Muscle of leg (tissue), 11 donors: ENCODE results near the gene CXCL14. TPM values are rescaled to one million over a fixed set of nuclear protein-coding genes. Genes with fewer than 3 reads are reported as not detected.

Source experiments
- DNase-seq: peaks from one replicate; pipeline ENCODE4 v3.0.0; 2013
- H3K27ac ChIP-seq: one replicate; pipeline ENCODE4 v1.5.1; 2013; ENCODE audit warnings: mild to moderate bottlenecking, low read length, control low read depth
- H3K27me3 ChIP-seq: one replicate; pipeline ENCODE4 v1.6.1; 2013; ENCODE audit warnings: low read length; ENCODE audit not compliant: control insufficient read depth, insufficient read depth
- H3K36me3 ChIP-seq: one replicate; pipeline ENCODE4 v1.6.1; 2013; ENCODE audit warnings: low read length; ENCODE audit not compliant: control insufficient read depth, insufficient read depth
- H3K4me1 ChIP-seq: one replicate; pipeline ENCODE4 v1.6.1; 2013; ENCODE audit warnings: low read length; ENCODE audit not compliant: control insufficient read depth, insufficient read depth
- H3K4me3 ChIP-seq: one replicate; pipeline ENCODE4 v1.5.1; 2013; ENCODE audit warnings: low read length, control low read depth
- H3K9me3 ChIP-seq: replicated peaks from 2 replicates; pipeline ENCODE4 v1.6.1; 2013; ENCODE audit warnings: low read depth, low read length; ENCODE audit not compliant: control insufficient read depth
- WGBS: methylation state at CpG from one replicate; pipeline ENCODE4 v1.1.5; 2013; ENCODE audit warnings: missing lambda C conversion rate; ENCODE audit not compliant: insufficient coverage; 5-methylcytosine and 5-hydroxymethylcytosine counted together
- polyA plus RNA-seq, 8 donors: library from polyadenylated mRNA; unstranded; fragments of 120-200 nt; gene quantifications; one replicate each; pipeline versions ENCODE4 v1.2.1 to v1.2.3, GENCODE V29; 2013; ENCODE audit warnings: inconsistent platforms in 1 of 8, low replicate concordance in 1 of 8; ENCODE audit not compliant: insufficient read length in 8 of 8, insufficient read depth in 1 of 8
- total RNA-seq: library from RNA; stranded (reverse); fragments of 120-200 nt; gene quantifications from one replicate; pipeline ENCODE4 v1.2.4, GENCODE V29; 2013

Gene CXCL14
- total and polyA plus RNA-seq, 9 donors, result 21.3 to 155 (median 31.1) TPM

GRCh38 chr5:135609981-135610380, 31.2 kb upstream of the CXCL14 start:
- no peaks in the 10 kb centered on the region for H3K4me1 ChIP-seq
- H3K27me3 ChIP-seq, result peaks cover 2% of the 10 kb centered on the region
- no peaks in the 10 kb centered on the region for H3K9me3 ChIP-seq
- no peak overlapping the region for H3K4me3 ChIP-seq
- DNase-seq, result no peak
- H3K36me3 ChIP-seq, result no peaks in the 10 kb centered on the region
- H3K27ac ChIP-seq, result no peak overlapping the region
- WGBS, result no CpG with 5 or more reads among the region's 4 CpGs

GRCh38 chr5:135608761-135609443, 30.1 kb upstream of the CXCL14 start:
- Histone ChIP-seq H3K4me3 (no peak overlapping the region), H3K4me1 (no peaks in the 10 kb centered on the region), H3K9me3 (no peaks in the 10 kb centered on the region), H3K36me3 (no peaks in the 10 kb centered on the region), H3K27ac (no peak overlapping the region), H3K27me3 (peaks cover 2% of the 10 kb centered on the region)
- WGBS, result 75% methylated on average over 2 of the region's 4 CpGs
- DNase-seq, result no peak

- DNase-seq, result no peak
- Histone ChIP-seq H3K4me3 (no peak overlapping the region), H3K4me1 (peaks cover 2% of the 10 kb centered on the region), H3K9me3 (no peaks in the 10 kb centered on the region), H3K27me3 (peaks cover 2% of the 10 kb centered on the region), H3K36me3 (no peaks in the 10 kb centered on the region), H3K27ac (no peak overlapping the region)
- 89% methylated on average over 2 of the region's 4 CpGs for WGBS
These were observed 29.6 kb upstream of the CXCL14 start for GRCh38 chr5:135608361-135608760.

- peaks cover 9% of the 10 kb centered on the region for H3K4me1 ChIP-seq
- no peaks in the 10 kb centered on the region for H3K9me3 ChIP-seq
- no peaks in the 10 kb centered on the region for H3K36me3 ChIP-seq
- H3K4me3 ChIP-seq, result no peak overlapping the region
- H3K27me3 ChIP-seq, result peaks cover 2% of the 10 kb centered on the region
- no peak for DNase-seq
- H3K27ac ChIP-seq, result no peak overlapping the region
- 86% methylated on average over 1 of the region's 2 CpGs for WGBS
These were observed 27.6 kb upstream of the CXCL14 start for GRCh38 chr5:135606431-135606830.

GRCh38 chr5:135605221-135605620, 26.4 kb upstream of the CXCL14 start:
- no peak overlapping the region for H3K27ac ChIP-seq
- WGBS, result 93% methylated on average over 2 of the region's 2 CpGs
- no peak overlapping the region for H3K4me3 ChIP-seq

GRCh38 chr5:135604056-135604455, 25.3 kb upstream of the CXCL14 start:
- no peaks in the 10 kb centered on the region for H3K36me3 ChIP-seq
- no peak overlapping the region for H3K27ac ChIP-seq
- H3K4me3 ChIP-seq, result no peak overlapping the region
- H3K9me3 ChIP-seq, result no peaks in the 10 kb centered on the region
- DNase-seq, result no peak
- peaks cover 8% of the 10 kb centered on the region for H3K27me3 ChIP-seq
- 94% methylated on average over 3 of the region's 7 CpGs for WGBS
- H3K4me1 ChIP-seq, result peaks cover 9% of the 10 kb centered on the region

More at GRCh38 chr5:135605221-135605620, 26.4 kb upstream of the CXCL14 start:
- Histone ChIP-seq H3K27me3 (peaks cover 2% of the 10 kb centered on the region), H3K36me3 (no peaks in the 10 kb centered on the region), H3K4me1 (peaks cover 9% of the 10 kb centered on the region), H3K9me3 (no peaks in the 10 kb centered on the region)
- DNase-seq, result no peak

- Histone ChIP-seq H3K4me1 (peaks cover 9% of the 10 kb centered on the region), H3K27ac (no peak overlapping the region), H3K36me3 (no peaks in the 10 kb centered on the region), H3K4me3 (no peak overlapping the region), H3K27me3 (peaks cover 8% of the 10 kb centered on the region), H3K9me3 (no peaks in the 10 kb centered on the region)
- WGBS, result 4% methylated on average over 3 of the region's 7 CpGs
- peak; percentile 27 for DNase-seq
These were observed 24.3 kb upstream of the CXCL14 start for GRCh38 chr5:135602882-135603721.

- WGBS, result 78% methylated on average over 1 of the region's 3 CpGs
- H3K9me3 ChIP-seq, result no peaks in the 10 kb centered on the region
- H3K4me3 ChIP-seq, result no peak overlapping the region
- H3K36me3 ChIP-seq, result no peaks in the 10 kb centered on the region
- no peak for DNase-seq
- peaks cover 8% of the 10 kb centered on the region for H3K27me3 ChIP-seq
- H3K4me1 ChIP-seq, result peaks cover 9% of the 10 kb centered on the region
- H3K27ac ChIP-seq, result no peak overlapping the region
These were observed 22.7 kb upstream of the CXCL14 start for GRCh38 chr5:135601466-135601865.

GRCh38 chr5:135600971-135601381, 22.2 kb upstream of the CXCL14 start:
- H3K27ac ChIP-seq, result no peak overlapping the region
- peaks cover 9% of the 10 kb centered on the region for H3K4me1 ChIP-seq
- 95% methylated on average over 4 of the region's 6 CpGs for WGBS
- no peak for DNase-seq
- H3K4me3 ChIP-seq, result no peak overlapping the region
- peaks cover 8% of the 10 kb centered on the region for H3K27me3 ChIP-seq
- H3K36me3 ChIP-seq, result no peaks in the 10 kb centered on the region
- H3K9me3 ChIP-seq, result no peaks in the 10 kb centered on the region

GRCh38 chr5:135600152-135600570, 21.4 kb upstream of the CXCL14 start:
- Histone ChIP-seq H3K36me3 (no peaks in the 10 kb centered on the region), H3K27me3 (peaks cover 8% of the 10 kb centered on the region), H3K4me1 (peaks cover 9% of the 10 kb centered on the region), H3K27ac (no peak overlapping the region), H3K9me3 (peaks cover 2% of the 10 kb centered on the region), H3K4me3 (no peak overlapping the region)
- no peak for DNase-seq
- WGBS, result 63% methylated on average over 2 of the region's 5 CpGs
